Neuronal stem cell (in vitro differentiated cells): ENCODE data around the gene PPARG.

Experiments
- DNase-seq: peaks from one replicate; pipeline ENCODE4 v3.0.0-alpha.2; 2013; ENCODE audit warnings: low spot score
- H2AFZ ChIP-seq: one replicate; pipeline ENCODE4 v1.6.1; 2013; ENCODE audit warnings: mild to moderate bottlenecking, low read length, inconsistent platforms
- H2AK5ac ChIP-seq: 2 replicates; pipeline ENCODE4 v1.6.1; 2013; ENCODE audit warnings: low read depth, mild to moderate bottlenecking, inconsistent platforms, low read length, moderate library complexity, mixed read lengths
- H2BK120ac ChIP-seq: 2 replicates; pipeline ENCODE4 v1.6.1; 2013; ENCODE audit warnings: low read depth, mild to moderate bottlenecking, inconsistent platforms, low read length, moderate library complexity, mixed read lengths
- H2BK12ac ChIP-seq: one replicate; pipeline ENCODE4 v1.6.1; 2013; ENCODE audit warnings: low read length, inconsistent platforms
- H2BK15ac ChIP-seq: 2 replicates; pipeline ENCODE4 v1.6.1; 2013; ENCODE audit warnings: mild to moderate bottlenecking, low read length, inconsistent platforms, mixed read lengths
- H2BK5ac ChIP-seq: one replicate; pipeline ENCODE4 v1.6.1; 2013; ENCODE audit warnings: inconsistent platforms, mild to moderate bottlenecking, low read length, moderate library complexity
- H3K14ac ChIP-seq: one replicate; pipeline ENCODE4 v1.6.1; 2013; ENCODE audit warnings: low read length, inconsistent platforms
- H3K18ac ChIP-seq: 2 replicates; pipeline ENCODE4 v1.6.1; 2013; ENCODE audit warnings: low read length, inconsistent platforms
- H3K23ac ChIP-seq: 2 replicates; pipeline ENCODE4 v1.6.1; 2013; ENCODE audit warnings: low read depth, mild to moderate bottlenecking, mixed read lengths, low read length, inconsistent platforms; ENCODE audit not compliant: poor library complexity
- H3K27ac ChIP-seq: replicated peaks from 3 replicates; pipeline ENCODE4 v1.5.1; 2013; ENCODE audit warnings: low read length, inconsistent platforms
- H3K27me3 ChIP-seq, 3 experiments: 2 replicates each; pipeline ENCODE4 v1.6.1; 2013; ENCODE audit warnings: low read length in 3 of 3, mild to moderate bottlenecking in 2 of 3, inconsistent platforms in 1 of 3, low read depth in 1 of 3, mixed read lengths in 1 of 3, moderate library complexity in 1 of 3; ENCODE audit not compliant: control insufficient read depth in 3 of 3, insufficient read depth in 3 of 3
- H3K36me3 ChIP-seq, 2 donors: replicated peaks in 1 of 2; 2 replicates each; pipeline ENCODE4 v1.6.1; 2013; ENCODE audit warnings: low read length in 2 of 2; ENCODE audit not compliant: control insufficient read depth in 2 of 2, insufficient read depth in 2 of 2
- H3K4ac ChIP-seq: 2 replicates; pipeline ENCODE4 v1.6.1; 2013; ENCODE audit warnings: inconsistent platforms, mild to moderate bottlenecking, low read length, moderate library complexity
- H3K4me1 ChIP-seq, 2 donors: 1 replicate in 1 of 2; 2 replicates in 1 of 2; pipeline ENCODE4 v1.6.1; 2013; ENCODE audit warnings: low read length in 2 of 2, low read depth in 1 of 2; ENCODE audit not compliant: control insufficient read depth in 2 of 2, insufficient read depth in 1 of 2
- H3K4me2 ChIP-seq: one replicate; pipeline ENCODE4 v1.6.1; 2013; ENCODE audit warnings: mild to moderate bottlenecking, low read length, inconsistent platforms; ENCODE audit not compliant: insufficient read depth, poor library complexity, severe bottlenecking
- H3K4me3 ChIP-seq, 2 donors: 2 replicates each; pipeline ENCODE4 v1.5.1; 2013; ENCODE audit warnings: low read length in 2 of 2, mild to moderate bottlenecking in 2 of 2, inconsistent platforms in 1 of 2, moderate library complexity in 1 of 2
- H3K79me1 ChIP-seq: one replicate; pipeline ENCODE4 v1.6.1; 2013; ENCODE audit warnings: low read depth, mild to moderate bottlenecking, inconsistent platforms, low read length, moderate library complexity
- H3K9ac ChIP-seq: one replicate; pipeline ENCODE4 v1.6.1; 2013; ENCODE audit warnings: mild to moderate bottlenecking, low read depth, low read length, inconsistent platforms; ENCODE audit not compliant: poor library complexity
- H3K9me3 ChIP-seq, 2 donors: replicated peaks in 1 of 2; 2 replicates each; pipeline versions ENCODE3 to v1.6.1; 2013; ENCODE audit warnings: low read length in 2 of 2, mild to moderate bottlenecking in 2 of 2, inconsistent platforms in 1 of 2, low read depth in 1 of 2, mixed read lengths in 1 of 2, moderate library complexity in 1 of 2; ENCODE audit not compliant: control insufficient read depth in 2 of 2, insufficient read depth in 1 of 2
- H4K8ac ChIP-seq: one replicate; pipeline ENCODE4 v1.6.1; 2013; ENCODE audit warnings: low read depth, mild to moderate bottlenecking, inconsistent platforms, low read length, moderate library complexity
- H4K91ac ChIP-seq: one replicate; pipeline ENCODE4 v1.6.1; 2013; ENCODE audit warnings: low read length, low read depth, mild to moderate bottlenecking, inconsistent platforms; ENCODE audit not compliant: poor library complexity
- WGBS, 2 donors: extraction: QIAGEN DNeasy Blood & Tissue Kit; methylation state at CpG; one replicate each; pipeline ENCODE4 v1.1.7; 2013; ENCODE audit warnings: missing lambda C conversion rate in 2 of 2, mixed read lengths in 1 of 2; ENCODE audit not compliant: insufficient read length in 2 of 2, insufficient replicate concordance in 1 of 2; ENCODE audit errors: extremely low coverage in 2 of 2; 5-methylcytosine and 5-hydroxymethylcytosine counted together

Gene PPARG

DNA sequence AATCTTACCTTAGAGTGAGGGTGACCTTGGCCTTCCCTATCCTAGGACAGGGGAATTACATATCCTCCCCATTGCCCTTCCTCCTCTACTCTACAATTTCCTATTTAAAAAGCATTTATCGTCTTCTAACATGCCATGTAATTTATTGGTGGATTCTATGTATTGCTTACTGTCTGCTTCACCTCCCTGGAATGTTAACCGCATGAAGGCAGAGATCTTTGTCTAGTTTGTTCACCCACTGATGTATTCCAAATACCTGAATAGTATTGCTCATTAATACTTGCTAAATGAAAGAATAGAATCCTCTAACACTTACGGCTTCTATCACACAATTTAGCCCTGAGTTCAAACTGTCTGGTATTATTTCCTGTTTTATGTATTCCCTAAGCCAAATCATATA is 68.6 kb downstream of the PPARG start:
- H2BK15ac ChIP-seq, result no peak overlapping the region
- H3K23ac ChIP-seq, result no peak overlapping the region
- no peak overlapping the region for H3K18ac ChIP-seq
- H3K9ac ChIP-seq, result no peak overlapping the region
- no peak overlapping the region for H2AFZ ChIP-seq
- no CpG with 5 or more reads among the region's 3 CpGs for WGBS, 2 donors
- H4K8ac ChIP-seq, result no peak overlapping the region
- no peak overlapping the region for H3K4me2 ChIP-seq
- H2AK5ac ChIP-seq, result no peak overlapping the region
- no peaks in the 10 kb centered on the region for H3K79me1 ChIP-seq
- H2BK120ac ChIP-seq, result no peak overlapping the region
- no peak overlapping the region for H3K4me3 ChIP-seq
- H2BK12ac ChIP-seq, result no peak overlapping the region
- H3K27ac ChIP-seq, result no peak overlapping the region
- H2BK5ac ChIP-seq, result no peak overlapping the region
- no peak for DNase-seq
- no peaks in the 10 kb centered on the region for H3K9me3 ChIP-seq
- no peak overlapping the region for H3K4ac ChIP-seq
- no peaks in the 10 kb centered on the region for H3K4me1 ChIP-seq
- H3K14ac ChIP-seq, result no peak overlapping the region
- H4K91ac ChIP-seq, result no peak overlapping the region
- no peaks in the 10 kb centered on the region for H3K36me3 ChIP-seq
- no peaks in the 10 kb centered on the region for H3K27me3 ChIP-seq

DNA sequence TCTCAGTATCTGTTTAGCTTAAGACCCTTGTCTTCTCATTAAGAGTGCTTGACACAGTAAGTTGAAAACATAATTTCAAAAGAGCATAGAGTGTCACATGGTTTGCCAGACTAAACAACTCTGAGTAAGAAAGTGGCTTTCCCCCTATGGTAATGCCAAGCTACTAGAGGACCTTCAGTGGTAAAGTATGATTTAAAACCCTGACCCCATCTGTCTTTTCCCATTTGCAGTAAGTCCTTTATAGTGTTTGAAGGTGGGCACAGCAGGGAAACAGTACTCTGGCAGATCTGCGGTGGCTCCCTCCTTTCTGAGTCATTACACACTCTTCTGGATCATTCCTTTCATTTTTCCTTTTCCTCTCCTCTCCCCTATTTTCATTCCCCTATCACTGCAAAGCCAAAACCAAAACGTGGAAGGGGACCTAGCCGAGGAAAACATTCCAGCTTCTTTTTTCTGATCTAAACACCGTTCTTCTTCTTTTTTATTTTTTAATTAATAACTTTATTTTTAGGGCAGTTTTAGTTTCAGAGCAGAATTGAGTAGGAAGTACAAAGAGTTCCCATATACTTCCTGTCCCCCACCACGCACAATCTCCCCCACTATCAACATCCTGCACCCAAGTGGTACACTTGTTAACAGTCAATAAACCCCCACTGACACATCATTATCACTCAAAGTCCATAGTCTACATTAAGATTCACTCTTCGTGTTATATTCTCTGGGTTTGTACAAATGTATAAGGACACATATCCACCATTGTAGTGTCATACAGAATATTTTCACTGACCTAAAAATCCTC is 74.7 kb downstream of the PPARG start:
- Histone ChIP-seq H3K14ac (no peak overlapping the region), H2BK120ac (no peak overlapping the region), H3K4me1 (no peaks in the 10 kb centered on the region), H3K36me3 (no peaks in the 10 kb centered on the region), H3K4ac (no peak overlapping the region), H2AK5ac (no peak overlapping the region), H3K27ac (no peak overlapping the region), H2AFZ (no peak overlapping the region), H3K4me2 (no peak overlapping the region), H3K23ac (no peak overlapping the region), H2BK5ac (no peak overlapping the region), H4K8ac (no peak overlapping the region), H2BK15ac (no peak overlapping the region), H3K9me3 (no peaks in the 10 kb centered on the region), H3K9ac (no peak overlapping the region), H3K18ac (no peak overlapping the region), H3K27me3 (no peaks in the 10 kb centered on the region), H4K91ac (no peak overlapping the region), H3K4me3 (no peak overlapping the region), H3K79me1 (no peaks in the 10 kb centered on the region), H2BK12ac (no peak overlapping the region)
- no peak for DNase-seq
- WGBS, 2 donors, result no CpG with 5 or more reads among the region's 6 CpGs

DNA sequence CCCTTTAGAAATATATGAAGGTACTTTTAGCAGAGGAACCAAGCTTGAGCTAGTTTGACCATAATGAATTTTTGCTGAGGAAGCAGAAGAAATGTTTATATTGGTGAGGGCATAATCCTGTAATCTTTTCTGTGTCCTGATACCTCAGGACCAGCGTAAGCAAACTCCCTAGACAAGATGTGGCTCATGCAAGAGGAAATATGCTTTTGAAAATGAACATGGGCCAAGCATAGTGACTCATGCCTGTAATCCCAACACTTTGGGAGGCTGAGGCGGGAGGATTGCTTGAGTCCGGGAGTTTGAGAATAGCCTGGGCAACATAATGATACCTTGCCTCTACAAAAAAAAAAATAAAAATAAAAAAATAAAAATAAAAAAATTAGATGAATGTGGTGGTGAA is 78.5 kb downstream of the PPARG start:
- Histone ChIP-seq H3K9ac (no peak overlapping the region), H3K4ac (no peak overlapping the region), H3K27ac (no peak overlapping the region), H4K8ac (no peak overlapping the region), H3K4me1 (no peaks in the 10 kb centered on the region), H3K27me3 (no peaks in the 10 kb centered on the region), H3K4me2 (no peak overlapping the region), H4K91ac (no peak overlapping the region), H3K23ac (no peak overlapping the region), H2BK5ac (no peak overlapping the region), H2BK120ac (no peak overlapping the region), H3K9me3 (no peaks in the 10 kb centered on the region), H2BK12ac (no peak overlapping the region), H3K18ac (no peak overlapping the region), H3K4me3 (no peak overlapping the region), H3K14ac (no peak overlapping the region), H2AFZ (no peak overlapping the region), H3K36me3 (no peaks in the 10 kb centered on the region), H3K79me1 (no peaks in the 10 kb centered on the region), H2BK15ac (no peak overlapping the region), H2AK5ac (no peak overlapping the region)
- no peak for DNase-seq
- no CpG with 5 or more reads among the region's 3 CpGs for WGBS, 2 donors

DNA sequence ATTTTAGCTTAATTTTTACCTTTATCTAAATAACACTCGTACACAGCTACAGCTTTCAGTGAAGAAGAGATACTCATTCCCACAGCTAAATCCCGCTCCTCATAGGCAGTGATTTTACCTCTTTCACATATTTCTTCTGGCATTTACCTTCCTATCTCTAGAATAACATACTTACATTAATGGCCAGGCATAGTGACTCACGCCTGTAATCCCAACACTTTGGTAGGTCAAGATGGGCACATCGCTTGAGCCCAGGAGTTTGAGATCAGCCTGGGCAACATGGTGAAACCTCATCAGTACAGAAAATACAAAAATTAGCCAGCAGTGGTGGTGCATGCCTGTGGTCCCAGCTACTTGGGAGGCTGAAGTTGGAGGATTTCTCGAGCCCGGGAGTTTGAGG is 80.2 kb downstream of the PPARG start:
- no CpG with 5 or more reads among the region's 6 CpGs for WGBS, 2 donors
- no peak overlapping the region for H4K8ac ChIP-seq
- H3K4me1 ChIP-seq, result no peaks in the 10 kb centered on the region
- no peak overlapping the region for H4K91ac ChIP-seq
- no peaks in the 10 kb centered on the region for H3K36me3 ChIP-seq
- DNase-seq, result no peak
- H3K4ac ChIP-seq, result no peak overlapping the region
- H3K14ac ChIP-seq, result no peak overlapping the region
- H2BK120ac ChIP-seq, result no peak overlapping the region
- H3K9me3 ChIP-seq, result no peaks in the 10 kb centered on the region
- H3K27me3 ChIP-seq, result no peaks in the 10 kb centered on the region
- no peak overlapping the region for H2AK5ac ChIP-seq
- no peak overlapping the region for H2BK5ac ChIP-seq
- H2BK15ac ChIP-seq, result no peak overlapping the region
- H3K18ac ChIP-seq, result no peak overlapping the region
- H3K27ac ChIP-seq, result no peak overlapping the region
- H3K4me3 ChIP-seq, result no peak overlapping the region
- no peaks in the 10 kb centered on the region for H3K79me1 ChIP-seq
- no peak overlapping the region for H2BK12ac ChIP-seq
- no peak overlapping the region for H2AFZ ChIP-seq
- H3K9ac ChIP-seq, result no peak overlapping the region
- no peak overlapping the region for H3K4me2 ChIP-seq
- no peak overlapping the region for H3K23ac ChIP-seq
